HG03135 (cell line): ENCODE measurements around the gene NDUFB6.
"Not testable (repeated sequence)": the region's sequence is repeated elsewhere in the genome, so short reads cannot be mapped to it uniquely, and the experiment has no call there.

Experiments used
- ATAC-seq: cut with Tn5 transposase; IDR thresholded peaks from one replicate; pipeline ENCODE4 v1.9.1; 2021; ENCODE audit warnings: mild to moderate bottlenecking, moderate library complexity; ENCODE audit not compliant: unreplicated experiment

Gene NDUFB6

DNA sequence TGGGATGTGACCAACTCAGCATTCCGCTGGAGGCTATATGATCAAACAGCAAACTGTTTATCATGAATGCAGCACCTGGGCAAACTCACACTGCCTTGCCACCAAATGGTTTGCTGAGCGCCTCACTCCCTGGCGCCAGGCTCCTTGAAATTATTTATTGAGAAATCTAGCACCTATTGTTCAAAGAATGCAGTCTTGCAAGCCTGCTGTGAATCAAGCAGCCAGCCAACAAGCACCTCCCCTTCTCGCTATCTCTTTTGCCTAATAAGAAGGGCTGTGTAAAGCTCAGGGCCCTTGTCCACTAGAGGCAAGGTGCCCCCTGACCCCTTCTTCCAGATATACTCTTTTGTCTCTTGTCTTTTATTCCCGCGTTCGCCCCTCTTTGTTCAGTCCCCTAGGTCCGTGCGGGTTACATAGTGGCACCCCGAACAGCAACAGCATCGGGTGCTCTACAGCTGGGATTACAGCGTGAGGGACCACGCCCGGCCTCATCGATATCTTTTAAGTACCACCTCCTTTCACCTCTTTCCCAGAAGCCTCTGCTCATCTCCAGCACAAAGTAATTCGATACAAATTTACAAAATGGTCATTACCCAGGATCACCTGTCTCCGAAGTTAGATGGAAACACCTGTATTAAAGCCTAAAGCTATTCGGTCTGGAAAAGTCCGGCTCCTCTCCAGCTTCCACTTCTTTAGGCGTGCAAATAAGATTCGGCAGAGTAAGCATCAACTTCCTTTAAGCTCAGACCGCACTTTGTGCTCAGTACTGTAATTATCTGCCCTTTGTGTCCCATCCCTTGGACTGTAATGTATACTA is 47.9 kb downstream of the NDUFB6 start:
- ATAC-seq = peak; percentile 19

DNA sequence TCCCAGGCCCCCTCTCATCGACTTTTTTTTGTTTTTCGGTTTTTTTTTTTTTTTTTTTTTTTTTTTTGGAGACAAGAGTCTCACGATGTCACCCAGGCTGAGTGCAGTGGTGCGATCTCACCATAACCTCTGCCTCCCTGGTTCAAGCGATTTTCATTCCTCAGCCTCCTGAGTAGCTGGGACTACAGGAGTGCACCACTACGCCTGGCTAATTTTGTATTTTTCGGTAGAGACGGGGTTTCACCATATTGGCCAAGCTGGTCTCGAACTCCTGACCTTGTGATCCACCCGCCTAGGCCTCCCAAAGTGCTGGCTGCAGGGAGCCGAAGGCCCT is 48.4 kb downstream of the NDUFB6 start:
- ATAC-seq = not testable (repeated sequence)

DNA sequence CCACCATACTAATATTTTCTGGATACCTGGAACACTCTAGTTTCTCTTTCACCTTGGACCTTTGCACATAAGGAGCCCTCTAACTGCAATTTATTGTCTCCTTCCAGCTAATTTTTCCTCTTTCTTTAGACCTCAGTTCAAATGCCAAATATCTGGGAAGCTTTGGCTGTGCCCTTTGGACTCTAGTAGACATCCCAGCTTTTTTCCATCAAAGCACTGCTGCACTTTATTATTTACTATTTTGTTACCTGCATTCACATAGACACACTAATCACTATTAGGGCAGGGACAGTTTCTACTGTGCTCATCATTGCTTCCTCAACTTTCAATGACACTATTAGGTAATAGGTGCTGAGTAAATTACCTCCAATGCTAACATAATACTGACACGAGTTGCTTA is 49.0 kb downstream of the NDUFB6 start:
- ATAC-seq = no peak

DNA sequence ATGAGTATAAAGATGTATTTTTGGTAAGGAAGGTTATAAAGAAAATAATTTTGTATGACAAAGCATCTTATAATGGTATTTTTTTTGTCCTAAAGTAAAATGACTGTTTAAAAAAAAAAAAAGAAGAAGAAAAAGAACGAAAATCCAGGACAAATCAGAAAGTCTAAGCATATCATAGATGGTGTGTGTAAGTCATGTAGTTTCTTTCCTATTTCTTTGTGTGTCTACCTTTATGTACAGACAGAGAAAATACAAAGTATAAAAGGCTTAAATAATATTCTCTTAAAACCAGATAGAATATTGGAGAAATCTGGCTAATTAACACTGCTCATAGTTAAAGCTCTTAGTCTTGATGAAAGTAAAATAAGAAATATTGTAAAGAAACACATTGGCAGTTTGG is 54.7 kb downstream of the NDUFB6 start:
- ATAC-seq = no peak

DNA sequence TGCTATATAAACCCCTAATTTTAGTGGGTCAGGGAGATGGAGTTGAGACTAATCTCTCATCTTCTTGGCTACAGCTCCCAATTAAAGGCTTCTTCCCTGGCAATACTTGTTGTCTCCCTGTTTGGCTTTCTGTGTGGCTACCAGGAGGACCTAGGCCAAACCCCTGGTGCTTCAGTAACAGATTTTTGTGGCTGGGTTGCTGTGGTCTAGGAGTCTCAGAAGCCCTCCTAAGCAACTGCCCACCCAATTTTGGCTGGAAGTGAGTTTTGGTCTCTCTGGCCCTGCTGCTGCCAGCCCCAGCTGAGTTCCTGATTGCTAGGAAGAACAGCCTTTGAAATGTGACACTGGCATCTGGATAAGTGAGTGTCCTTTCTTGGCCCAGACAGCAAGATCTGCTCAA is 56.7 kb downstream of the NDUFB6 start:
- ATAC-seq = no peak

DNA sequence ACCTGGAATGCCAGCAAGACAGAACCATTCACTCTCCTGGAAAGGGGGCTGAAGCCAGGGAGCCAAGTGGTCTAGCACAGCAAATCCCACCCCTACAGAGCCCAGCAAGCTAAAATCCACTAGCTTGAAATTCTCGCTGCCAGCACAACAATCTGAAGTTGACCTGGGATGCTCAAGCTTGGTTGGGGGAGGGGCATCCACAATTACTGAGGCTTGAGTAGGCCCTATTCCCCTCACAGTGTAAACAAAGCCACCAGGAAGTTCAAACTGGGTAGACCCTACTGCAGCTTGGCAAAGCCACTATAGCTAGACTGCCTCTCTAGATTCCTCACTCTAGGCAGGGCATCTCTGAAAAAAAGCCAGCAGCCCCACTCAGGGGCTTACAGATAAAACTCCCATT is 64.2 kb downstream of the NDUFB6 start:
- ATAC-seq = no peak

DNA sequence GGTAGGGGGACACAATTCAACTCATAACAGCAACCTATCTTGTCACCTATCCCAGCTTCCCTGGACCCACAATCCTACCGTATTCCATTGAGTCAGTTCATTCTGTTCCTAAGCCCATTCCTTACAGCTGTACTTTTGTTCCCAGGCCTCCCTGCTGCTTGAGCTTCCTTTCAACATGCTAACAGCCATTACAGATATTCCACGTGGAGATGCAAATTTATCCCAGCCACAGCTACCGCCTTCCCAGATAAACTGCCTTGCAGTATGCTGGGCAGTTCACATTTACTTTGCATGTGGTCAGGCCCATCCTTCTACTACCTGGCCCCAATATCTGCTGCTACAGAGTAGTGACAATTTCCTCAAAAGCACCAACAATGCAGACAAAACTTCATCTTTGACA is 70.0 kb downstream of the NDUFB6 start:
- ATAC-seq = no peak
